GM12878 (cell line): Measurements from ENCODE around the gene TBCD.

Experiments used
- NFIC ChIP-seq: IDR thresholded peaks from 2 replicates; pipeline ENCODE4 v1.6.1; 2012; ENCODE audit warnings: low read depth, mild to moderate bottlenecking, inconsistent platforms, low read length, moderate library complexity
- RAD21 ChIP-seq: IDR thresholded peaks from 2 replicates; pipeline ENCODE4 v1.6.1; 2011; ENCODE audit warnings: mild to moderate bottlenecking, low read depth, low read length, moderate library complexity; ENCODE audit not compliant: insufficient read depth
- REST ChIP-seq: IDR thresholded peaks from 2 replicates; pipeline ENCODE4 v1.6.1; 2012; ENCODE audit warnings: mild to moderate bottlenecking, low read depth, low read length

- TF ChIP-seq REST (no peak), RAD21 (no peak), NFIC (no peak)
Observed at GRCh38 chr17:82896071-82897000, 144.5 kb downstream of the TBCD start.
